Measurements from ENCODE around the gene TTC31. TPM values are rescaled to one million over a fixed set of nuclear protein-coding genes. Genes with fewer than 3 reads are reported as not detected.

TTC31 gene
- total RNA-seq, 1 donor from 2014 or later: 26.1 TPM

DNA sequence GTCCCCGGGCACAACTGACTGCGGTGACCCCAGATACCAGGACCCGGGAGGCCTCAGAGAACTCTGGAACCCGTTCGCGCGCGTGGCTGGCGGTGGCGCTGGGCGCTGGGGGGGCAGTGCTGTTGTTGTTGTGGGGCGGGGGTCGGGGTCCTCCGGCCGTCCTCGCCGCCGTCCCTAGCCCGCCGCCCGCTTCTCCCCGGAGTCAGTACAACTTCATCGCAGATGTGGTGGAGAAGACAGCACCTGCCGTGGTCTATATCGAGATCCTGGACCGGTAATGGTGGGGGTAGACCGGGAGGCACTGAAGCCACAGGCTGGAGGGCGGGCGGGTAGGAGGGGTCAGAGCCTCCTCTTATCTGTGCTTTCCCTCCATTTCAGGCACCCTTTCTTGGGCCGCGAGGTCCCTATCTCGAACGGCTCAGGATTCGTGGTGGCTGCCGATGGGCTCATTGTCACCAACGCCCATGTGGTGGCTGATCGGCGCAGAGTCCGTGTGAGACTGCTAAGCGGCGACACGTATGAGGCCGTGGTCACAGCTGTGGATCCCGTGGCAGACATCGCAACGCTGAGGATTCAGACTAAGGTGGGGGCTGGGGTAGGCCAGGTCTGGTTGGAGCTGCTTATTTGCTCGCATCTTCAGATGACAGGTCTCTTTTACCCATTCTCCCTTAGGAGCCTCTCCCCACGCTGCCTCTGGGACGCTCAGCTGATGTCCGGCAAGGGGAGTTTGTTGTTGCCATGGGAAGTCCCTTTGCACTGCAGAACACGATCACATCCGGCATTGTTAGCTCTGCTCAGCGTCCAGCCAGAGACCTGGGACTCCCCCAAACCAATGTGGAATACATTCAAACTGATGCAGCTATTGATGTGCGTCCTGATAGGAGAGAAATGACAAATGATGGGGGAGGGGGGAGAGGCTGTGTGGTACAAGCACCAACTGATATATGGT is 47.6 kb downstream of the TTC31 start:
- peak in 1 of 2 experiments; percentile 55 for DNase-seq (ENCODE audit: low spot score in 2 of 2, unreplicated experiment in 2 of 2)
- TF ChIP-seq, protein P1, sequence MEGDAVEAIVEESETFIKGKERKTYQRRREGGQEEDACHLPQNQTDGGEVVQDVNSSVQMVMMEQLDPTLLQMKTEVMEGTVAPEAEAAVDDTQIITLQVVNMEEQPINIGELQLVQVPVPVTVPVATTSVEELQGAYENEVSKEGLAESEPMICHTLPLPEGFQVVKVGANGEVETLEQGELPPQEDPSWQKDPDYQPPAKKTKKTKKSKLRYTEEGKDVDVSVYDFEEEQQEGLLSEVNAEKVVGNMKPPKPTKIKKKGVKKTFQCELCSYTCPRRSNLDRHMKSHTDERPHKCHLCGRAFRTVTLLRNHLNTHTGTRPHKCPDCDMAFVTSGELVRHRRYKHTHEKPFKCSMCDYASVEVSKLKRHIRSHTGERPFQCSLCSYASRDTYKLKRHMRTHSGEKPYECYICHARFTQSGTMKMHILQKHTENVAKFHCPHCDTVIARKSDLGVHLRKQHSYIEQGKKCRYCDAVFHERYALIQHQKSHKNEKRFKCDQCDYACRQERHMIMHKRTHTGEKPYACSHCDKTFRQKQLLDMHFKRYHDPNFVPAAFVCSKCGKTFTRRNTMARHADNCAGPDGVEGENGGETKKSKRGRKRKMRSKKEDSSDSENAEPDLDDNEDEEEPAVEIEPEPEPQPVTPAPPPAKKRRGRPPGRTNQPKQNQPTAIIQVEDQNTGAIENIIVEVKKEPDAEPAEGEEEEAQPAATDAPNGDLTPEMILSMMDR (IDR thresholded peaks at IDR 0.05; ENCODE audit: unreplicated experiment): no peak
- Mint-ChIP-seq H3K27ac (no peak overlapping the region), H3K9me3 (peaks cover 6% of the 10 kb centered on the region), H3K27me3 (ENCODE audit: low read depth) (no peaks in the 10 kb centered on the region), H3K36me3 (peaks cover 18% of the 10 kb centered on the region), H3K4me1 (peaks cover 27% of the 10 kb centered on the region), H3K4me3 (peak overlapping the region; percentile 90)

- H3K27me3 Mint-ChIP-seq (ENCODE audit: low read depth): no peaks in the 10 kb centered on the region
- TF ChIP-seq, protein P1 (IDR thresholded peaks at IDR 0.05; ENCODE audit: unreplicated experiment): no peak
- no peak overlapping the region for H3K4me3 Mint-ChIP-seq
- H3K36me3 Mint-ChIP-seq: peaks cover 10% of the 10 kb centered on the region
- peaks cover 2% of the 10 kb centered on the region for H3K9me3 Mint-ChIP-seq
- DNase-seq (ENCODE audit: low spot score in 2 of 2, unreplicated experiment in 2 of 2): no peak
- H3K4me1 Mint-ChIP-seq: peaks cover 27% of the 10 kb centered on the region
- H3K27ac Mint-ChIP-seq: no peak overlapping the region
These were observed 48.8 kb downstream of the TTC31 start for GRCh38 chr2:74531666-74532065.

DNA sequence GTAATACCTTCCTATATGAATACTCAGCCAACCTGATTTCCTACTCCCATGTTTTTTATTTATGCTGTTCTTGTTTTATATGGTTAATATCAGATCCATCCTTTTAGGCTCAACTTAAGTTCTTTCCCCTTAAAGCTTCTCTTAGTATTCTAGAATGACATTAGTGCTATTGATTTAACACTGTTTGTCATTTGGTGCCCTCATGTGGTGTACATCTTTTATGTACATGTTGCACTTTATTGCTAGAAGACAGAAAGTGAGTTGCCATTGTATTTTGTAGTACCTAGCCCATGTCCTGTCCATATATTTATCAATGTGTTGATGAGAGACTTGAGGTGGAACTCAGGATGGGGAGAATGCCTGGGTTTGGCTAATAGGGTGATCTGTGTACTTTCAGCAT is 49.3 kb downstream of the TTC31 start:
- H3K27ac Mint-ChIP-seq: no peak overlapping the region
- DNase-seq (ENCODE audit: low spot score in 2 of 2, unreplicated experiment in 2 of 2): no peak
- peaks cover 5% of the 10 kb centered on the region for H3K36me3 Mint-ChIP-seq
- H3K4me1 Mint-ChIP-seq: peaks cover 27% of the 10 kb centered on the region
- H3K4me3 Mint-ChIP-seq: peak overlapping the region; percentile 41
- no peaks in the 10 kb centered on the region for H3K9me3 Mint-ChIP-seq
- H3K27me3 Mint-ChIP-seq (ENCODE audit: low read depth): no peaks in the 10 kb centered on the region
- TF ChIP-seq, protein P1 (IDR thresholded peaks at IDR 0.05; ENCODE audit: unreplicated experiment): no peak

GRCh38 chr2:74533464-74533863 is 50.6 kb downstream of the TTC31 start:
- no peaks in the 10 kb centered on the region for H3K9me3 Mint-ChIP-seq
- TF ChIP-seq, protein P1 (IDR thresholded peaks at IDR 0.05; ENCODE audit: unreplicated experiment): no peak
- peaks cover 21% of the 10 kb centered on the region for H3K4me1 Mint-ChIP-seq
- no peak for DNase-seq (ENCODE audit: low spot score in 2 of 2, unreplicated experiment in 2 of 2)
- no peaks in the 10 kb centered on the region for H3K27me3 Mint-ChIP-seq (ENCODE audit: low read depth)
- H3K36me3 Mint-ChIP-seq: no peaks in the 10 kb centered on the region
- H3K4me3 Mint-ChIP-seq: no peak overlapping the region
- no peak overlapping the region for H3K27ac Mint-ChIP-seq

- H3K4me3 Mint-ChIP-seq: no peak overlapping the region
- H3K9me3 Mint-ChIP-seq: no peaks in the 10 kb centered on the region
- H3K4me1 Mint-ChIP-seq: peaks cover 14% of the 10 kb centered on the region
- no peaks in the 10 kb centered on the region for H3K36me3 Mint-ChIP-seq
- H3K27me3 Mint-ChIP-seq (ENCODE audit: low read depth): no peaks in the 10 kb centered on the region
- no peak for DNase-seq (ENCODE audit: low spot score in 2 of 2, unreplicated experiment in 2 of 2)
- no peak overlapping the region for H3K27ac Mint-ChIP-seq
- TF ChIP-seq, protein P1 (IDR thresholded peaks at IDR 0.05; ENCODE audit: unreplicated experiment): no peak
These were observed 51.5 kb downstream of the TTC31 start for GRCh38 chr2:74534411-74534810.
